Stimulated activated CD8-positive, alpha-beta memory T cell treated with anti-CD3 and anti-CD28 coated beads, Interleukin-15, amount 100 ng/mL, for 24 hours (primary cell): ENCODE data around the gene RNASET2.
"Not testable (repeated sequence)": the region's sequence is repeated elsewhere in the genome, so short reads cannot be mapped to it uniquely, and the experiment has no call there.

Experiments
- DNase-seq: peaks from one replicate; pipeline ENCODE4 v3.0.0-alpha.2; 2020; ENCODE audit warnings: low read depth

The RNASET2 gene

GRCh38 chr6:166902211-166902755, 54.1 kb downstream of the RNASET2 start:
- DNase-seq = no peak

- no peak for DNase-seq
Measured at GRCh38 chr6:166901626-166902025, 54.7 kb downstream of the RNASET2 start.

- DNase-seq = no peak
Measured at GRCh38 chr6:166900956-166901607, 55.3 kb downstream of the RNASET2 start.

- no peak for DNase-seq
Measured at GRCh38 chr6:166900130-166900708, 56.1 kb downstream of the RNASET2 start.

GRCh38 chr6:166898910-166899309, 57.4 kb downstream of the RNASET2 start:
- no peak for DNase-seq

- DNase-seq = not testable (repeated sequence)
Measured at GRCh38 chr6:166894614-166895013, 61.7 kb downstream of the RNASET2 start.

- not testable (repeated sequence) for DNase-seq
Measured at GRCh38 chr6:166892472-166892871, 63.9 kb downstream of the RNASET2 start.

GRCh38 chr6:166886773-166887172, 69.6 kb downstream of the RNASET2 start:
- DNase-seq = not testable (repeated sequence)

- not testable (repeated sequence) for DNase-seq
Measured at GRCh38 chr6:166884958-166885357, 71.4 kb downstream of the RNASET2 start.

GRCh38 chr6:166879594-166879993, 76.8 kb downstream of the RNASET2 start:
- DNase-seq = no peak
